Caco-2 (cell line): ENCODE data around the gene HSD3B7. TPM values are rescaled to one million over a fixed set of nuclear protein-coding genes. Genes with fewer than 3 reads are reported as not detected.

Source experiments
- BruUV-seq: library from RNA; stranded (reverse); fragments of 400-500 nt; replicated peaks from 2 replicates; lab custom pipeline; 2021; lab: Mats Ljungman, UMichigan
- CTCF ChIA-PET: fragments of 300-600 bp; sonication (Branson Sonifier 250); formaldehyde crosslinking; loops from one replicate; lab custom pipeline; 2022; ENCODE audit warnings: antibody characterized with exemption; lab: Charles Lee
- POLR2A ChIA-PET: fragments of 300-600 bp; sonication (Branson Sonifier 250); formaldehyde crosslinking; loops from one replicate; lab custom pipeline; 2022; ENCODE audit warnings: antibody characterized with exemption; lab: Charles Lee
- DNase-seq, 2 experiments: peaks; one replicate each; pipeline versions ENCODE4 v3.0.0 to v3.0.0-alpha.2; 2020 to 2022
- H3K27me3 ChIP-seq: replicated peaks from 2 replicates; pipeline ENCODE4 v1.6.0; 2011; ENCODE audit warnings: low read length; ENCODE audit not compliant: control insufficient read depth, insufficient read depth
- H3K36me3 ChIP-seq: 2 replicates; pipeline ENCODE4 v1.5.1; 2011; ENCODE audit warnings: low read length; ENCODE audit not compliant: control insufficient read depth, insufficient read depth
- H3K4me1 ChIP-seq: fragments of 250-450 bp; sonication (Bioruptor Pico); 2 replicates; pipeline ENCODE4 v1.5.1; 2020; ENCODE audit warnings: mild to moderate bottlenecking
- H3K4me3 ChIP-seq: 2 replicates; pipeline ENCODE4 v1.5.1; 2011; ENCODE audit warnings: low read depth, mild to moderate bottlenecking, control low read depth, low read length
- H3K9me3 ChIP-seq: fragments of 250-450 bp; sonication (Bioruptor Pico); 2 replicates; pipeline ENCODE4 v1.5.1; 2020; ENCODE audit warnings: mild to moderate bottlenecking, moderate library complexity
- H3K27ac Mint-ChIP-seq: one replicate; pipeline ENCODE4 v1.8.0; 2022; ENCODE audit warnings: mixed read lengths; ENCODE audit not compliant: unreplicated experiment
- H3K27me3 Mint-ChIP-seq: one replicate; pipeline ENCODE4 v1.8.0; 2022; ENCODE audit warnings: mixed read lengths; ENCODE audit not compliant: insufficient read depth, unreplicated experiment
- H3K36me3 Mint-ChIP-seq: one replicate; pipeline ENCODE4 v1.8.0; 2022; ENCODE audit warnings: mild to moderate bottlenecking, mixed read lengths; ENCODE audit not compliant: insufficient read depth, unreplicated experiment
- H3K4me1 Mint-ChIP-seq: one replicate; pipeline ENCODE4 v1.8.0; 2022; ENCODE audit warnings: low read depth, mixed read lengths; ENCODE audit not compliant: unreplicated experiment
- H3K4me3 Mint-ChIP-seq: one replicate; pipeline ENCODE4 v1.8.0; 2022; ENCODE audit warnings: mild to moderate bottlenecking, moderate library complexity, mixed read lengths; ENCODE audit not compliant: unreplicated experiment
- H3K9me3 Mint-ChIP-seq: one replicate; pipeline ENCODE4 v1.8.0; 2022; ENCODE audit warnings: mixed read lengths; ENCODE audit not compliant: unreplicated experiment
- intact Hi-C: fragments of 100-400 bp; cut with micrococcal nuclease; formaldehyde crosslinking; loops from one replicate; pipeline ENCODE4 v1.10.0; 2022; ENCODE audit not compliant: unreplicated experiment
- total RNA-seq: library from RNA; stranded (reverse); gene quantifications from 2 replicates; pipeline ENCODE4 v1.2.3, GENCODE V29; 2022
- TF ChIP-seq, protein P1 (sequence below), 2 experiments: fragments of 200-600 bp in 1 of 2; IDR thresholded peaks; 1 replicate in 1 of 2; 2 replicates in 1 of 2; pipeline versions ENCODE4 v1.5.1 to v1.8.0; 2011 to 2022; ENCODE audit warnings: antibody characterized with exemption in 1 of 2, control low read depth in 1 of 2, inconsistent platforms in 1 of 2, low read depth in 1 of 2, low read length in 1 of 2, mild to moderate bottlenecking in 1 of 2, moderate library complexity in 1 of 2; ENCODE audit not compliant: insufficient read depth in 1 of 2, severe bottlenecking in 1 of 2, unreplicated experiment in 1 of 2

HSD3B7 gene
- total RNA-seq, 1 experiment from 2014 or later, result 2.4 TPM

DNA sequence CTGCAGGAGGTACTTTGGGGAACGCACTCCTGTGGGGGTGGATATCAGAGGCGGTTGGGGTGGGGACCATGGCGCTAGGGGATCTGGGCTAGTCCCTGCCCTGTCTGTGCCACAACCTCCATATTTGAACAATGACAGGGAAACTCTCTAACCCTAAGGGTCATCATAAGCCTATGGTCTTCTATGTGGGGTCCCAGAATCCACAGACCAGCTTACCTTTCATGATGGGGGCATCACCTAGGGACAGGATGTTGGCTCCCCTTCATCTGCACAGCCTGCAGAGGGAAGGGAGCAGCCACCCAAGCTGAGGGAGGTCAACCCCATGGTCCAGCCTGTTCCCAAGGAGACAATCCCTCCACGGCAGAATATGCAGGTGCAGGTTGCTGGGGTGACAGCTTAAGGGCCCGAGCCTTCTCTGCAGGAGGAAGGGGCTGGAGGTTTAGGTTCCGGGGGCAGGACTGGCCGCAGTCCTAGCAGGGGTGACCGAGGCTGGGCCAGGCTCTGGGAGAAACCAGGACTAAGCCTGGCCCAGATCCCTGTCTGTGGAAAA, 34.4 kb upstream of the HSD3B7 start:
- intact Hi-C loops, result no loop called here
- ChIA-PET CTCF (no interaction called here), POLR2A (no interaction called here)
- Histone ChIP-seq H3K4me1 (peaks cover 12% of the 10 kb centered on the region), H3K27me3 (no peaks in the 10 kb centered on the region), H3K4me3 (no peak overlapping the region; the same call in 1 of the 2 replicates), H3K9me3 (no peaks in the 10 kb centered on the region), H3K36me3 (no peaks in the 10 kb centered on the region)
- TF ChIP-seq, protein P1, sequence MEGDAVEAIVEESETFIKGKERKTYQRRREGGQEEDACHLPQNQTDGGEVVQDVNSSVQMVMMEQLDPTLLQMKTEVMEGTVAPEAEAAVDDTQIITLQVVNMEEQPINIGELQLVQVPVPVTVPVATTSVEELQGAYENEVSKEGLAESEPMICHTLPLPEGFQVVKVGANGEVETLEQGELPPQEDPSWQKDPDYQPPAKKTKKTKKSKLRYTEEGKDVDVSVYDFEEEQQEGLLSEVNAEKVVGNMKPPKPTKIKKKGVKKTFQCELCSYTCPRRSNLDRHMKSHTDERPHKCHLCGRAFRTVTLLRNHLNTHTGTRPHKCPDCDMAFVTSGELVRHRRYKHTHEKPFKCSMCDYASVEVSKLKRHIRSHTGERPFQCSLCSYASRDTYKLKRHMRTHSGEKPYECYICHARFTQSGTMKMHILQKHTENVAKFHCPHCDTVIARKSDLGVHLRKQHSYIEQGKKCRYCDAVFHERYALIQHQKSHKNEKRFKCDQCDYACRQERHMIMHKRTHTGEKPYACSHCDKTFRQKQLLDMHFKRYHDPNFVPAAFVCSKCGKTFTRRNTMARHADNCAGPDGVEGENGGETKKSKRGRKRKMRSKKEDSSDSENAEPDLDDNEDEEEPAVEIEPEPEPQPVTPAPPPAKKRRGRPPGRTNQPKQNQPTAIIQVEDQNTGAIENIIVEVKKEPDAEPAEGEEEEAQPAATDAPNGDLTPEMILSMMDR (IDR thresholded peaks at IDR 0.05; ENCODE audit: insufficient read depth in 1 of 2, low read depth in 1 of 2, low read length in 1 of 2, severe bottlenecking in 1 of 2, unreplicated experiment in 1 of 2), result no peak
- BruUV-seq, result no TSS peak
- Mint-ChIP-seq H3K4me3 (no peak overlapping the region), H3K9me3 (no peaks in the 10 kb centered on the region), H3K27ac (peak overlapping the region; percentile 39), H3K27me3 (no peaks in the 10 kb centered on the region), H3K4me1 (peaks cover 8% of the 10 kb centered on the region), H3K36me3 (peaks cover 38% of the 10 kb centered on the region)
- DNase-seq, result no peak

DNA sequence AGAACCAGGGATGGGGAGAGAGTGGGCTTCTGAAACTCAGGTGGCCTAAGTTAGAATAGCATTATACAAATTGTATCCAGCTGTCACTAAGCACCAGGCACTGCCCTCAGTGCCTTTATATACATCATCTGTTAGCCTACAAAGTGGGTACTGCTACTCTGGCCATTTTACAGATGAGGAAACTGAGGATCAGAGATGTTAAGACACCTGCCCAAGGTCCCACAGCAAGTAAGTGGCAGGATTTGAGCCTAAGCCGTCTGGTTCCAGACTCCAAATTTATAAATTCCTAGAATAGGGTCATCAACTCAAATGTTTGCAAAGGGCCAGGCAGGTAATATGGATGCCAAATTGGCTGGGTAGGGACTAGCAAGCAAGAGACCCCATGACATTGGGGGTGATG, 33.8 kb upstream of the HSD3B7 start:
- no peak for DNase-seq
- no peaks in the 10 kb centered on the region for H3K27me3 Mint-ChIP-seq
- no peaks in the 10 kb centered on the region for H3K9me3 ChIP-seq
- H3K36me3 ChIP-seq, result no peaks in the 10 kb centered on the region
- ChIA-PET CTCF (no interaction called here), POLR2A (no interaction called here)
- TF ChIP-seq, protein P1 (IDR thresholded peaks at IDR 0.05; ENCODE audit: insufficient read depth in 1 of 2, low read depth in 1 of 2, low read length in 1 of 2, severe bottlenecking in 1 of 2, unreplicated experiment in 1 of 2), result no peak
- H3K4me1 Mint-ChIP-seq, result peaks cover 8% of the 10 kb centered on the region
- no peaks in the 10 kb centered on the region for H3K9me3 Mint-ChIP-seq
- no peak overlapping the region for H3K4me3 ChIP-seq
- intact Hi-C loops, result no loop called here
- no peak overlapping the region for H3K27ac Mint-ChIP-seq
- H3K27me3 ChIP-seq, result no peaks in the 10 kb centered on the region
- peaks cover 35% of the 10 kb centered on the region for H3K36me3 Mint-ChIP-seq
- H3K4me3 Mint-ChIP-seq, result no peak overlapping the region
- BruUV-seq, result no TSS peak
- H3K4me1 ChIP-seq, result peaks cover 12% of the 10 kb centered on the region

DNA sequence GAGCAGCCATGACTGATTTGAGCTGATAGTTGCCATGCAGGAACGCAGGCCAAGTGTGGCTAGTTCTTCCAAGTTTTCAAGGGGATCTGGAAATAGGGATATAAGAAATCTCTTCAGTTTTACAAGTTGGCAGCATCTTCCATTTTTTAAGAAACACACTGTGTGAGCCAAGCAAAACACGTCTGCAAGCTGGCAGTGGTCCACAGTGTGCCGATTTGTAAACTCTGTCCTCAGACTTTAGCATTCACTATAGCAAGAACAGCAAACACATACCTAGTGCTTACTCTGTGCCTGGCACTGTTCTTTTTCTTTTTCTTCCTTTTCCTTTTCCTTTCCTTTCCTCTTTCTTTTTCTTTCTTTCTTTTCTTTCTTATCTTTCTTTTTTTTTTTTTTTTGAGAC, 33.3 kb upstream of the HSD3B7 start:
- Mint-ChIP-seq H3K27me3 (no peaks in the 10 kb centered on the region), H3K4me1 (peaks cover 8% of the 10 kb centered on the region), H3K9me3 (no peaks in the 10 kb centered on the region), H3K36me3 (peaks cover 30% of the 10 kb centered on the region), H3K27ac (no peak overlapping the region), H3K4me3 (no peak overlapping the region)
- H3K4me1 ChIP-seq, result peaks cover 12% of the 10 kb centered on the region
- POLR2A ChIA-PET, result no interaction called here
- TF ChIP-seq, protein P1 (IDR thresholded peaks at IDR 0.05; ENCODE audit: insufficient read depth in 1 of 2, low read depth in 1 of 2, low read length in 1 of 2, severe bottlenecking in 1 of 2, unreplicated experiment in 1 of 2), result no peak
- H3K4me3 ChIP-seq, result no peak overlapping the region
- no TSS peak for BruUV-seq
- CTCF ChIA-PET, result no interaction called here
- H3K36me3 ChIP-seq, result no peaks in the 10 kb centered on the region
- intact Hi-C loops, result no loop called here
- H3K9me3 ChIP-seq, result no peaks in the 10 kb centered on the region
- DNase-seq, result no peak
- no peaks in the 10 kb centered on the region for H3K27me3 ChIP-seq
